ENCODE measurements around the gene NAT14. TPM values are rescaled to one million over a fixed set of nuclear protein-coding genes. Genes with fewer than 3 reads are reported as not detected.

Gene NAT14
- total and polyA plus RNA-seq, 2 donors (not counting 3 experiments of a cell fraction or from before 2014, with no cell fraction given): 39.1 to 44.7 TPM

- Histone ChIP-seq H4K20me1 (replicated peaks; ENCODE audit: control insufficient read depth, extremely low read depth, insufficient read depth, low read length) (no peaks in the 10 kb centered on the region), H3K27ac (ENCODE audit: insufficient read depth, low read depth, low read length) (no peak overlapping the region), H3K9me1 (replicated peaks; ENCODE audit: control insufficient read depth, extremely low read depth, insufficient read depth, low read length) (no peaks in the 10 kb centered on the region), H3K4me1 (ENCODE audit: control insufficient read depth, extremely low read depth, insufficient read depth, low read length) (peaks cover 13% of the 10 kb centered on the region), H2AFZ (ENCODE audit: low read depth, low read length) (no peak overlapping the region), H3K9me3 (replicated peaks; ENCODE audit: control insufficient read depth, insufficient read depth, low read length) (no peaks in the 10 kb centered on the region), H3K27me3 (ENCODE audit: control insufficient read depth in 2 of 2, insufficient read depth in 2 of 2, low read length in 2 of 2) (no peaks in the 10 kb centered on the region), H3K79me2 (ENCODE audit: control insufficient read depth, insufficient read depth, low read length) (no peaks in the 10 kb centered on the region), H3K4me3 (replicated peaks in 1 of 3; ENCODE audit: insufficient read depth in 1 of 3, low read depth in 1 of 3, low read length in 3 of 3) (no peak overlapping the region), H3K36me3 (ENCODE audit: control insufficient read depth in 2 of 2, extremely low read depth in 1 of 2, insufficient read depth in 2 of 2, low read length in 2 of 2) (no peaks in the 10 kb centered on the region), H3K4me2 (ENCODE audit: insufficient read depth, low read length) (no peak overlapping the region), H3K9ac (replicated peaks; ENCODE audit: extremely low read depth, insufficient read depth, low read length) (no peak overlapping the region)
- no peak for FAIRE-seq
- ChIA-PET CTCF (no interaction called here), POLR2A (no interaction called here)
- intact Hi-C loops (cut with micrococcal nuclease): loop anchor here (5.0 kb wide), 1 partner anchor 143 kb away; the partner anchor contains the start of gene ZNF865
- dilution Hi-C loops (cut with MboI; ENCODE audit: extremely low pct_ligation_motif_present, low sequenced_read_pairs): no loop called here
- no TSS peak for BruUV-seq (replicated peaks)
- no peak for TF ChIP-seq MYC (IDR thresholded peaks at IDR 0.05; ENCODE audit: low read depth, low read length)
- no peak for TF ChIP-seq MAX (IDR thresholded peaks at IDR 0.05; ENCODE audit: insufficient read depth, insufficient read length)
- TF ChIP-seq EZH2 (IDR thresholded peaks at IDR 0.05; ENCODE audit: borderline replicate concordance, low read depth, low read length, severe bottlenecking): no peak
- TF ChIP-seq GATA2 (IDR thresholded peaks at IDR 0.05; ENCODE audit: insufficient read depth, insufficient read length, low read depth, low read length): no peak
- no peak for TF ChIP-seq JUN (IDR thresholded peaks at IDR 0.05; ENCODE audit: borderline replicate concordance, insufficient read depth, insufficient read length, low read depth)
- TF ChIP-seq POLR2AphosphoS5 (IDR thresholded peaks at IDR 0.05; ENCODE audit: insufficient read depth, low read depth, low read length): no peak
- TF ChIP-seq, protein P1, sequence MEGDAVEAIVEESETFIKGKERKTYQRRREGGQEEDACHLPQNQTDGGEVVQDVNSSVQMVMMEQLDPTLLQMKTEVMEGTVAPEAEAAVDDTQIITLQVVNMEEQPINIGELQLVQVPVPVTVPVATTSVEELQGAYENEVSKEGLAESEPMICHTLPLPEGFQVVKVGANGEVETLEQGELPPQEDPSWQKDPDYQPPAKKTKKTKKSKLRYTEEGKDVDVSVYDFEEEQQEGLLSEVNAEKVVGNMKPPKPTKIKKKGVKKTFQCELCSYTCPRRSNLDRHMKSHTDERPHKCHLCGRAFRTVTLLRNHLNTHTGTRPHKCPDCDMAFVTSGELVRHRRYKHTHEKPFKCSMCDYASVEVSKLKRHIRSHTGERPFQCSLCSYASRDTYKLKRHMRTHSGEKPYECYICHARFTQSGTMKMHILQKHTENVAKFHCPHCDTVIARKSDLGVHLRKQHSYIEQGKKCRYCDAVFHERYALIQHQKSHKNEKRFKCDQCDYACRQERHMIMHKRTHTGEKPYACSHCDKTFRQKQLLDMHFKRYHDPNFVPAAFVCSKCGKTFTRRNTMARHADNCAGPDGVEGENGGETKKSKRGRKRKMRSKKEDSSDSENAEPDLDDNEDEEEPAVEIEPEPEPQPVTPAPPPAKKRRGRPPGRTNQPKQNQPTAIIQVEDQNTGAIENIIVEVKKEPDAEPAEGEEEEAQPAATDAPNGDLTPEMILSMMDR (IDR thresholded peaks at IDR 0.05; ENCODE audit: extremely low read depth in 1 of 2, insufficient read depth in 1 of 2, low read depth in 1 of 2, low read length in 2 of 2): no peak
- TF ChIP-seq POLR2A (IDR thresholded peaks at IDR 0.05; ENCODE audit: low read depth, low read length): no peak
- no peak for TF ChIP-seq FOS (IDR thresholded peaks at IDR 0.05; ENCODE audit: borderline replicate concordance, insufficient read depth, low read length)
- no peak for DNase-seq (ENCODE audit: low read depth, low spot score)
These were observed 20.8 kb upstream of the NAT14 start for GRCh38 chr19:55464039-55464661.
